ENCODE measurements around the gene TBC1D5.

The TBC1D5 gene

GRCh38 chr3:17585394-17586325, 156.8 kb downstream of the TBC1D5 start:
- no peak for DNase-seq (ENCODE audit: low read depth)

GRCh38 chr3:17584066-17584465, 158.4 kb downstream of the TBC1D5 start:
- DNase-seq (ENCODE audit: low read depth) = no peak

GRCh38 chr3:17583530-17583929, 158.9 kb downstream of the TBC1D5 start:
- no peak for DNase-seq (ENCODE audit: low read depth)

GRCh38 chr3:17581421-17582080, 160.9 kb downstream of the TBC1D5 start:
- no peak for DNase-seq (ENCODE audit: low read depth)

GRCh38 chr3:17580901-17581300, 161.5 kb downstream of the TBC1D5 start:
- DNase-seq (ENCODE audit: low read depth) = no peak

- DNase-seq (ENCODE audit: low read depth) = no peak
Observed at GRCh38 chr3:17579289-17580031, 163.0 kb downstream of the TBC1D5 start.

DNA sequence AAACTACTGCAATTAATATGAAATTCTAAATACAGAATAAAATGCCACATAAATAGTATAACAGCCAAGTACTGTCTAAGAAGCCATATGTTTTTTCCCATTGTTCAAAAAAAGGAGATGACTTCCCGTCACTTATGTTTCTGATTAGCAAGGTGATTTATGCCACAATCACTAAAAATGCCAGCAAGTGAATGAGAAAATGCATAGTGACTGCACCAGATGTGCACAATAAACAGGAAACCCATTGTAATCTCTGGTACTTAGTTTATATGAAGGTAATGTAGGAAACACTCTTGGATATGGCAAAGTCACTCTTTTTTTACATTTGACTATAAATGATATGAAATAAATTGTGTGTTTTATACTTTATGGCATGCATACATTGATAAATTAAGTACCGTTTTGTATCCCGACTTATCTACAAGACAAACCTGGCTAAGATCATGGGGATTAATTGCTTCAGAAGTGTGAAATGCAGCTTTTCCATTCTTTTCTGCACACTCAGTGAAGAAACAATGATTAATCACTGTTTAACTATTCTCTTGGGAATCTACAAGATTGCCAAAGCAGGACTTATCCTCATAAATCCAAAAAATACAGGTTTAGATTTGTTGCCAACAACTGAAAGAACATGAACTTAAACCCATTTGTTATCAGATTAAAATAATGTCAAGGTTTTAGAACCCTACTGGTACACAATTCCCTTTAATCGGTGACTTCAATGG, 164.5 kb downstream of the TBC1D5 start:
- DNase-seq (ENCODE audit: low read depth) = no peak

DNA sequence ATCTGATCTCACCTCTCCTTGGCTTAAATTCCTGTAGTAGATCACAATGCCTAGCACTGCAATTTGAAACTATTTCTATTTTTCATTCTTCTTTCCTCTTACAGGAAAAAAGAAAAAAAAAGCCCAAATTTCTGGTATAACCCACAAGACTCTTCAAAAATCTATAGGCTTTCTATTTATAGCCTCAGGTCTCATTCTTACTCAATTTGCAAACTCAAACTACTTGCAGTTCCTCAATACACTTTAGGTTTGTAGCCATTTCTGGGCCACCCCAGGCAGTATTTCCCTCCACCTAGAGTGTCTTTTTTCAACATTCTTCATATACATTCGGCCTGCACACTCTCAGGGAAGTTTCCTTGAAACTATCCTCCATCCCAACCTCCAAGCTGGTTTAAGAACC, 169.0 kb downstream of the TBC1D5 start:
- no peak for DNase-seq (ENCODE audit: low read depth)

- DNase-seq (ENCODE audit: low read depth) = no peak
Observed at GRCh38 chr3:17571686-17572085, 170.7 kb downstream of the TBC1D5 start.

GRCh38 chr3:17562845-17563244, 179.6 kb downstream of the TBC1D5 start:
- DNase-seq (ENCODE audit: low read depth) = no peak

GRCh38 chr3:17558565-17558964, 183.9 kb downstream of the TBC1D5 start:
- DNase-seq (ENCODE audit: low read depth) = no peak

DNA sequence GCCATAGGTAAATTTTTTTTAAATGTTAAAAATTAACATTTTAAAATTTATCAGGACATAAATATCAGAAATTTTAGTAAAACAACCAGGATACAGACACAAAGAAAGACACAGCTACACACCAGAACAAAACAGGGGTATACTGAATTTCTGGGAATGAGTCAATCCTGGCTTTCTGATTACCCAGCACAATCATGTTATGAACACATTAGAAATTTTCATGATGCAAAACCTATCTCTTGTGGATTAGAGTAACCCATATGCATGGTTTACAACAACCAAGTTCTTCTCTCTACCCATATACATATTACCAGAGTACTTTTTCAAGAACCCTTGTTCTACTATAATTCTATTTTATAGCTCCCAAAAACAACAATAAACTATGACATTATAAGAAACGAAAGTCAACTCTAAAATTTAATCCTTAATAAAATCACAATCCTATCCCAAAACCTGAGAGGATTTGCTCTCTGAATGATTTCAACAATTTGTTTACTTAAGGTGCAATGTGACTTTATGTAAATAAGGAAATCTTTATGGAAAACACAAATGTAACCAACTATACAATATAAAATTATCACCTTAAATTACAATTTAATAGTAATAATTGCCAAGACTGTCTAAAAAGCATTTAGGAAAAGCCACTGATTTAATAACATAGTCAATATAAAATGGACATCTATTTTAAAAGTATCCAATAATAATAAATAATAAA, 184.5 kb downstream of the TBC1D5 start:
- DNase-seq (ENCODE audit: low read depth) = no peak

DNA sequence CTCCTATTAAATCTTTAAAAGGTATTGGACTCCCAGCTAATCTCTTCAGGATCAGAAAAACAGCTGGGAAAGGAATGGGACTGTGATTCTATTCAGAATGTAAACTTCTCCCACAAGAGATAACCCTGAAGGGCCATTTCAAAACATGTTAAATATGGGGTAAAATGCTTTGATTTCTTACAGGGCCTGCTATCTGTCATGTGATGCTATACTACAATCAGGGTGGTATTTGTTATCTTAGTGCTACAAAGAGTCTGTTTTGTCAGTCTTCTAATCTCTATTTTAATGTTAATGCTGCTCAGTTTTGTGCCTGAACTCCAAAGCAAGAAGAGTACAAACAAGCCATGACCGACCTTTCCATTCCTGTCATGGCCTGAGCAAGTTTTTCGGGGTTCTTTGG, 186.9 kb downstream of the TBC1D5 start:
- DNase-seq (ENCODE audit: low read depth) = no peak

DNA sequence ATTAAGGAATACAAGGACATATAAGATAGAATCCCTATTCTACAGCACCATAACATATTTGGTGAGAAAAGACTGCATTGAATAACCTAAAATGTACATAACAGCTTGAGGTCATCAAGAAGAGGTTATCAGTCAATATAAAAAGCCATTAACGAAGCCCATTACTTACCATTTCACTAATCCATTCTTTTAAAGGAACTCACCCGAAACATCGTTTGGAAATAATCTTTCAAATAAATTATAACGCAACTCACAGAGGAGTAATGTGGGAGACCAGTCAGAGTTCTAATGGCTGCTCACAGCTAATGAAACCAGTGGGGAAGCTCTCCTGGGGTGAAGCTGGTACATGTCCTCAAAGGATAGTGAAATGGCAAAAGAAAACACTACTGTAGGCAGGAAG, 188.4 kb downstream of the TBC1D5 start:
- no peak for DNase-seq (ENCODE audit: low read depth)

GRCh38 chr3:17553080-17553479, 189.4 kb downstream of the TBC1D5 start:
- DNase-seq (ENCODE audit: low read depth) = no peak

GRCh38 chr3:17552351-17552750, 190.1 kb downstream of the TBC1D5 start:
- DNase-seq (ENCODE audit: low read depth) = no peak

- DNase-seq (ENCODE audit: low read depth) = no peak
Observed at GRCh38 chr3:17551895-17552294, 190.5 kb downstream of the TBC1D5 start.

- no peak for DNase-seq (ENCODE audit: low read depth)
Observed at GRCh38 chr3:17551333-17551732, 191.1 kb downstream of the TBC1D5 start.

DNA sequence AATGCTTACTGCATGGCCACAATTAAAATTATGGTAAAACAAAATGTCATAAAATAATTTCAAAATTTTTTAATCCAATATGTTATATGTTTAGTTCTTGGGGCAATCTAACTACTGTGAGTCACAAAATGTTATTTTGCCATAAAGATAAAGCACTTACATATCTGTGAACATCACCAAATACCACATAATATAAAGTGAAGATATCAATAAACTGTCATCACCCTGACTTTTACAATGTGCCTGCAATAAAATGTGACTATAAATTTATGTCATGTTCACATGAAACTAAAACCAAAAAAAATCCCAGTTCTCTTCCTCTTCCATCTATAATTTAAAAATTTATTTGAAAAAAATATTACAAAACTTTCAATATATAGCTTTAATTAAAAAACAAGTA, 191.8 kb downstream of the TBC1D5 start:
- no peak for DNase-seq (ENCODE audit: low read depth)

GRCh38 chr3:17546500-17547255, 195.8 kb downstream of the TBC1D5 start:
- DNase-seq (ENCODE audit: low read depth) = no peak

- no peak for DNase-seq (ENCODE audit: low read depth)
Observed at GRCh38 chr3:17544632-17545031, 197.8 kb downstream of the TBC1D5 start.
